GM13976 (cell line): ENCODE data around the gene GSK3B.

ENCODE experiments used
- DNase-seq: peaks from one replicate; pipeline ENCODE4 v3.0.0; 2012; ENCODE audit warnings: low spot score
- in situ Hi-C: fragments of 300-500 bp; cut with MboI; formaldehyde crosslinking; loops from one replicate; pipeline ENCODE4 v1.12.0; 2022; ENCODE audit warnings: low sequenced_read_pairs, mixed read lengths, inconsistent platforms; ENCODE audit not compliant: unreplicated experiment
- TF ChIP-seq, protein P1 (sequence below): IDR thresholded peaks from 2 replicates; pipeline ENCODE4 v1.5.1; 2012; ENCODE audit warnings: borderline replicate concordance, mild to moderate bottlenecking; ENCODE audit not compliant: insufficient read depth; ENCODE audit errors: extremely low read depth, missing control alignments, control extremely low read depth

Gene GSK3B

DNA sequence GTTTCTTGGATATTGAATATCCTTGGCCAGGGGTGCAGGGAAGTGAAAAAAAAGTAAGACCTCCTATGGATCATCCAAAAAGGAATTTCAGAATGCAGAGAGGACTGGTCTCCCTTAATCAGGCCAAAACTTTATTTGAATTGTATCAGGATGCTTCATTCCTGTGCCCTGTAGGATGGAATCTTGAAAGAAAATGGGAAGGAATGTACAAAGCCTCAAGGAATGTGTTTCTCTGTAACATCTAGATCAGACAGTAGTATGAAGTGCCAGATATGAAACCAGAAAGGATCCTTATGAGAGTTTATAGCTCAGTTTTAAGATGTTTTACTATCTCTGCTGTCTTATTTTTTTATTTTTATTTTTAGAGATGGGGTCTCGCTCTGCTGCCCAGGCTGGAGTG lies 6.5 kb upstream of the GSK3B start:
- DNase-seq = no peak
- in situ Hi-C loops = no loop called here
- TF ChIP-seq, protein P1, sequence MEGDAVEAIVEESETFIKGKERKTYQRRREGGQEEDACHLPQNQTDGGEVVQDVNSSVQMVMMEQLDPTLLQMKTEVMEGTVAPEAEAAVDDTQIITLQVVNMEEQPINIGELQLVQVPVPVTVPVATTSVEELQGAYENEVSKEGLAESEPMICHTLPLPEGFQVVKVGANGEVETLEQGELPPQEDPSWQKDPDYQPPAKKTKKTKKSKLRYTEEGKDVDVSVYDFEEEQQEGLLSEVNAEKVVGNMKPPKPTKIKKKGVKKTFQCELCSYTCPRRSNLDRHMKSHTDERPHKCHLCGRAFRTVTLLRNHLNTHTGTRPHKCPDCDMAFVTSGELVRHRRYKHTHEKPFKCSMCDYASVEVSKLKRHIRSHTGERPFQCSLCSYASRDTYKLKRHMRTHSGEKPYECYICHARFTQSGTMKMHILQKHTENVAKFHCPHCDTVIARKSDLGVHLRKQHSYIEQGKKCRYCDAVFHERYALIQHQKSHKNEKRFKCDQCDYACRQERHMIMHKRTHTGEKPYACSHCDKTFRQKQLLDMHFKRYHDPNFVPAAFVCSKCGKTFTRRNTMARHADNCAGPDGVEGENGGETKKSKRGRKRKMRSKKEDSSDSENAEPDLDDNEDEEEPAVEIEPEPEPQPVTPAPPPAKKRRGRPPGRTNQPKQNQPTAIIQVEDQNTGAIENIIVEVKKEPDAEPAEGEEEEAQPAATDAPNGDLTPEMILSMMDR = no peak

DNA sequence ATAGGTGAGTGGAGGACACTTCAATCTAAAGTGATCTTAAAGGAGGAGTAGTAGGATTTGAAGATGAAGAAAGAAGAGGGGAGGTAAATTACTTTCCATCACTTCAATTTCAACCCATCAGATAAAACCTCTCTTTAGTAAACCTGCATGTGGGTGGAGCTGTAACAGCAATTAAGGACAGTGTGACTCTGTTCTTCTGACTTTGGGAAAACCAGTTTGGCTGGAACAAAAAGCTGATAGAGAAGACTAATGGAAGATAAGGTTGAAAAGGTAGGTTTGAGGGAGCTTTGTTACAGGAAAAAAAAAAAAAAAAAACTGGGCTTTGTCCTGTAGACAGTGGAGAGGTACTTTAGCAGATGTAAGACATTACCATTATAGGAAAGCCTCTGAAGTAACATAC lies 4.5 kb upstream of the GSK3B start:
- TF ChIP-seq, protein P1 = no peak
- DNase-seq = no peak
- in situ Hi-C loops = loop anchor here (25.0 kb wide), 1 partner anchor 511 kb away; the partner anchor contains the start of genes ADPRH and PLA1A

DNA sequence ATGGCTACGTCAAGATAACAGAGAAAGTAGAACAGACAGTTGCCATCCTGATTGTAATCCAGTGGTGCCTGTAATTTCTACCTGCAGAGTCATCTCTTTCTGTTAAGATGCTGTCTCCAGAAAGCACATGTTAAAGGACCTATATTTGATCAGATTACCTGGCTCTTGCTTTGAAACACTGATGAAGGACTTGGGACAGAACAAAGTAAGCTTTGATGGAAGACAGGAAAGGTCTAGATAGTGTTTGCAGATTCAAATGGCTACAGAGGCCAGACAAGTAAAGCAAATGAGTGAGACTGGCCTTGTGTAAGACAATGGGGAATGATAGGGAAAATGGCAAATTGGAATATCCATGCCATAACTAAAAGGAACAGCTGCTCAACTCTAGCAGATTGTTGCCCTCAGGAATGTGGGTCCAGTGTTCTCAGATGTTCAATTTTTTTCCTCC lies 1.8 kb upstream of the GSK3B start:
- in situ Hi-C loops = loop anchor here (25.0 kb wide), 1 partner anchor 509 kb away; the partner anchor contains the start of genes ADPRH and PLA1A
- no peak for DNase-seq
- TF ChIP-seq, protein P1 = no peak

DNA sequence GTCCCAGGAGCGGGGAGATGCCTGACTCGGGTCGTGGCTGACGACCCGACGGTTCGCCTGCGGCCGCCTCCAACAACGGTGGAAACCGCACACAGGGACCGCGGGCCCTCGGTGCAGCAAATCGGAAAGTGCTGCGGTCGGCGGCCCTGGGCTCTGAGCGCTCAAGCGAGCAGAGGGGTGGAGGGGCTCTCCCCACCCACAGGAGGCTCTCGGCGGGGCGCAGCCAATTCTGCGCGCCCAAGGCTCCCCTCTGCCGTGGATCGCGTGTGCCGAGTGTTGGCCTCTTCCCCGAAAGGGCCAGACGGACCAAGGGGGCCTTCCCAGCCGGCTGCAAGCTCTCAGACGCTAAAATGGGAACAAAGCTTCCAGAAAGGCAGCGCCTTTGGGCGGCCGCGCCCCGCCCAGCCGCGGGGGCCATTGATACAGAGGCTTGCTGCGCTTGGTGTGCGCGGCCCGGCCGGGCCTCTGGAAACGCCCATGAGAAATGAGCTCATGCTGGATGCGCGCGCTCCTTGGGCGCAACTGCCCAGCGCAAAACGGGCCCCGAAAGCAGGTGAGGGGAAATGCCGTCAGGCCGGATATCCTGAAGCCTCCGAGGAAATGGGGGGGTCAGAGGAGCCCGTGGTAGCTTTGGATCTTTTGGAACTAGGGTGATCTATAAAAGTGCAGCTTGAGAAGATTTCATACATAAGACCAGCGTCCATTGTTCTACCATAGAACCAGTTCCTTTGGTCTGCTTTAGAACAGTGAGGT lies 1.2 kb upstream of the GSK3B start:
- in situ Hi-C loops = loop anchor here (25.0 kb wide), 1 partner anchor 508 kb away; the partner anchor contains the start of genes ADPRH and PLA1A
- TF ChIP-seq, protein P1 = no peak
- peak; percentile 77 for DNase-seq

DNA sequence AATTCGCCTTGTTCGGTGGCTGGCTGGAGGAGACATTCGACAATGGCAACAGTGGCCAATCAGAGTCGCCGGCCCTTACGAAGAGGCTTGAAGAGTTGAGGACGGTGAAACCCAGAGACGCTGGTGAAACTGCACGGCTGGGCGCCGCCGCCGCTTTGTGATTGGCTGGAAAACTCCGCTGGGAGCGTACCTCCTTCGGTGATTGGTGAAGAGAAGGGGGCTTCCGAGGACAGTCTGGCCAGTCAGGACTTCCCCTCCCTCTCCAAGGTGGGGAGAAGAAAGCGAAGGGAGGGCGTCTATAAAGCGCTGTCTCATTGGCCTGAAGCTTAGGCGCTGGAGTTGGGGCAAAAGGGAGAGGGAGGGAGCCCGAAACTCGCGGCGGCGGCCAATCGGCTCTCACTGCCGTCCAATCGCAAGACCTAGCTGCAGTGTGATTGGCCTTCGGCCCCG lies 554 bp upstream of the GSK3B start:
- DNase-seq = peak; percentile 92
- in situ Hi-C loops = loop anchor here (25.0 kb wide), 1 partner anchor 508 kb away; the partner anchor contains the start of genes ADPRH and PLA1A
- TF ChIP-seq, protein P1 = no peak

DNA sequence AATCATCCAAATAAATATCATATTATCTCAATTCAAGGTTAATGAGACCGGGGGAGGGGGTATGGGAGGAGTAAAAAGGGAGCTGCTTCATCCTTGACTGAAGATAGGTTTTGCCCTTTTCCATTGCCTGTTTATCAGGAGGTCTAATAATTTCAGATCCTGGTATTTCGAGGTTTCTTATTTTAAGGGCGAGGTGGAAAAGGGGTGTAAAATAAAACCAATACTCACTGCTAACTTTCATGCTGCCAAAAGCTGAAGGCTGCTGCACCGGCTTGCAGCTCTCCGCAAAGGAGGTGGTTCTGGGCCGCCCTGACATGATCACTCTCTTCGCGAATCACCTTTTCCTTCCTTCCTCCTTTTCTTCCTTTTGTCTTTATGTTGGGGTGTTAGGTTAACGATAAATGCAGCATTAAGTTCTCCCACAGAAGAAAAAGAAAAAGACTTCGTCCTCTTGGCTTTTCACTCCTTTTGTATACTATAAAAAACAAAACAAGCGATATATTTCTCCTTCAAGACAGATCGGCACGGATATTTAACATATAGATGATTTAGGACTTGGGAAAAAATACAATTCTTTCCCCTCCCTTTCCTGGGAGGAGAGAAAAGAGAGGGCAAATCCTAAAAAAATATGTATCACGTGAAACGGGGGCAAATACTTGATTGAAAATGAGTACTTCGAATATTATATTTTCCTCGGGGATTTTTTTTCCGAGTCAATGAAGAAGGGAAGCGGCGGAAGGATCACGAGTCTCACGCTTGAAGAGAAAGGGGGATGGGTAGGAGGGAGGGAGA lies 932 bp downstream of the GSK3B start:
- TF ChIP-seq, protein P1 = no peak
- in situ Hi-C loops = loop anchor here (25.0 kb wide), 1 partner anchor 506 kb away; the partner anchor contains the start of genes ADPRH and PLA1A
- DNase-seq = no peak
